ENCODE results near the gene ELK4.
A peak's percentile ranks its signal among the peaks of the same experiment; 100 is the strongest.

Gene ELK4

DNA sequence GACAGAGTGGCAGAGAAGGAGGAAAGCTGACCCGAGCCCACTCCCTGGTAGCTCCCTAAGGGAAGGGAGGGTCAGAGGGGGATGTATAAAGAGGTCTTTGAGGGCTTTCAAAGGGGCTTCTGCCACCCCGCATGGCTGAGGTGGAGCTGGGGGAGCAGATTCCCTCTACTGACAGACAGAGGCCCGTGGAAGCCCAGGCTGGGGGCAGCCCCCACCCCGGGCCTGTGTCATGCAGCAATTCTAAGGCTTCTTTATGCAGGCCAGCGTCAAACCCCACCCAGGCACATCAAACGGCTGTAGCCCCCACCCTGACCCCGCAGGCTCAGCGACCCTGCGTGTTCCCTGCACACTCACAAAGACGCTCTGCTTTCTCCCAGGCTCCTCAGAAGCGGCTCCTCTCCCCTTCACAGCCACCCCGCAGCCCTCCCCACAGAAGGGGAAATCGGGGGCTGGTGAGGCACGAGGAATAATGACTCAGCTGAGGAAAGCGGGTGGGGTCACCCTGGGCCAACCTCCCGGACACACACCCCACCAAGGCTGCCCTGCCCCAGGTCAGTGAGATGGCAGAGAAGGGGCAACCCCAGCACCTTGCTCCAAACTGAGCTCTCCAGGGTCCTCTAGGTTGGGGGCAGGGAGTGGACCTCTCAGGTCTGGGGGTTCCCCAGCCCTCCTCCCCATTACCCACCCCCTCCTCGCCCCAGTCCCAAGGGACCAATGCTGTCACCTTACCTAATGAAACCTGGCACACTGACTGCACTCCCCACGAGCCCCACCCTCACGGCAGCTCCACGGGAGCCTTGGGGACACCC, 37.7 kb upstream of the ELK4 start:
- H3K4me3 ChIP-seq (ENCODE audit: low read length): no peak overlapping the region
- DNase-seq (ENCODE audit: low read depth): no peak
- TF ChIP-seq, protein P1, sequence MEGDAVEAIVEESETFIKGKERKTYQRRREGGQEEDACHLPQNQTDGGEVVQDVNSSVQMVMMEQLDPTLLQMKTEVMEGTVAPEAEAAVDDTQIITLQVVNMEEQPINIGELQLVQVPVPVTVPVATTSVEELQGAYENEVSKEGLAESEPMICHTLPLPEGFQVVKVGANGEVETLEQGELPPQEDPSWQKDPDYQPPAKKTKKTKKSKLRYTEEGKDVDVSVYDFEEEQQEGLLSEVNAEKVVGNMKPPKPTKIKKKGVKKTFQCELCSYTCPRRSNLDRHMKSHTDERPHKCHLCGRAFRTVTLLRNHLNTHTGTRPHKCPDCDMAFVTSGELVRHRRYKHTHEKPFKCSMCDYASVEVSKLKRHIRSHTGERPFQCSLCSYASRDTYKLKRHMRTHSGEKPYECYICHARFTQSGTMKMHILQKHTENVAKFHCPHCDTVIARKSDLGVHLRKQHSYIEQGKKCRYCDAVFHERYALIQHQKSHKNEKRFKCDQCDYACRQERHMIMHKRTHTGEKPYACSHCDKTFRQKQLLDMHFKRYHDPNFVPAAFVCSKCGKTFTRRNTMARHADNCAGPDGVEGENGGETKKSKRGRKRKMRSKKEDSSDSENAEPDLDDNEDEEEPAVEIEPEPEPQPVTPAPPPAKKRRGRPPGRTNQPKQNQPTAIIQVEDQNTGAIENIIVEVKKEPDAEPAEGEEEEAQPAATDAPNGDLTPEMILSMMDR (conservative IDR thresholded peaks at IDR 0.05; ENCODE audit: low read depth, low read length): no peak

DNA sequence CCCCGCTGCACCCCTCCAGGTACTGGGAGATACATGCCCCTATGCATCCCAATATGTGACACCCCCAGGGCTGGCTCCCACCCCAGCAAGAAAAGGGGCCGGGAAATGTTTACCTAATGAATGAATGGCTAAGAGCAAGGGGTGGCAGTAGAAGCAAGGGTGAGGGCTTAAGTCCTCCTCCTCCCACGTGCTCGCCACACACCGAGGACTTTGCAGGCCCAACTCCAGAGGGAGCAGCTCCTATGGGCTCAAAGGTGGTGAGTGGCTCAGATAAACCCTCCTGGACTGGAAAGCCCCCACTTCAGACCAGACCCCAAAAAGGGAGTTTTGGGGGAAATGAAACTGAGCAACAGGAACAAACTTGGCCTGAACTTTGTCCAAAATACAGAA, 37.1 kb upstream of the ELK4 start:
- TF ChIP-seq, protein P1 (conservative IDR thresholded peaks at IDR 0.05; ENCODE audit: low read depth, low read length): peak; percentile 32
- no peak overlapping the region for H3K4me3 ChIP-seq (ENCODE audit: low read length)
- DNase-seq (ENCODE audit: low read depth): no peak

DNA sequence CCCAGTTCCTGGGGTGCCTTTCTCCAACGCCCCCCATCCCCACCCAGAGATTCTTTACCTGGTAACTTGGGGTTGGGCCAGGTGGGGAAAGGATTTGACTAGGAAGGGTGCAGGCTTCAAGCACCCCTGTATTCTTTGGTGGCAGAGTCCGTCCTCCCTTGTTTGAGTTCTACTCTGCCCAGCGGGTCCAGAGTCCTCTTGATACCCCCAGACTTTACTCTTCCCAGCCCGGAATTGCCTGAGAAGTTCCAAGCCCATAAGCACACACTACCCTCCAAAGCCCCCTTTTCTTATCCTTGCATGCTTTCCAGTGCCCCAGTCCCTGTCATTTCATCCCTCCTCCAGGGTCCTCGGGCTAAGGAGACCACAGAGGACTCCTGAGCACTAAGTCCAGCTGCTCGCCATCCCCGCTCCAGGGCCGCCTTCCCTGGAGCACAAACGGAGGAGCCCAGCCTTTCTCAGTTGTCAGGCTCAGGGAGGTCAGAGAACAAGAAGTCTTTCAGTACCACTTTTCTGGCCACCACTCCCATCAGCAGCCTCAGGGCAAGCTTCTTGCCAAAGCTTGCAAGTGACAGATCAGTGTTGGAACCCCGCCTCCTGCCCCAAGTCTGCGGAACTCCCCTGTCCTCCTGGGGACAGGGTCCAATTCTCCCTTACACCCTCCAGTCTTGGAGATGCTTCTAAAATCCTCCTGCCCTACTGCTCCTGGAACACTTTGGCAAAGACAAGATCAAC, 36.3 kb upstream of the ELK4 start:
- TF ChIP-seq, protein P1 (conservative IDR thresholded peaks at IDR 0.05; ENCODE audit: low read depth, low read length): no peak
- H3K4me3 ChIP-seq (ENCODE audit: low read length): no peak overlapping the region
- no peak for DNase-seq (ENCODE audit: low read depth)

DNA sequence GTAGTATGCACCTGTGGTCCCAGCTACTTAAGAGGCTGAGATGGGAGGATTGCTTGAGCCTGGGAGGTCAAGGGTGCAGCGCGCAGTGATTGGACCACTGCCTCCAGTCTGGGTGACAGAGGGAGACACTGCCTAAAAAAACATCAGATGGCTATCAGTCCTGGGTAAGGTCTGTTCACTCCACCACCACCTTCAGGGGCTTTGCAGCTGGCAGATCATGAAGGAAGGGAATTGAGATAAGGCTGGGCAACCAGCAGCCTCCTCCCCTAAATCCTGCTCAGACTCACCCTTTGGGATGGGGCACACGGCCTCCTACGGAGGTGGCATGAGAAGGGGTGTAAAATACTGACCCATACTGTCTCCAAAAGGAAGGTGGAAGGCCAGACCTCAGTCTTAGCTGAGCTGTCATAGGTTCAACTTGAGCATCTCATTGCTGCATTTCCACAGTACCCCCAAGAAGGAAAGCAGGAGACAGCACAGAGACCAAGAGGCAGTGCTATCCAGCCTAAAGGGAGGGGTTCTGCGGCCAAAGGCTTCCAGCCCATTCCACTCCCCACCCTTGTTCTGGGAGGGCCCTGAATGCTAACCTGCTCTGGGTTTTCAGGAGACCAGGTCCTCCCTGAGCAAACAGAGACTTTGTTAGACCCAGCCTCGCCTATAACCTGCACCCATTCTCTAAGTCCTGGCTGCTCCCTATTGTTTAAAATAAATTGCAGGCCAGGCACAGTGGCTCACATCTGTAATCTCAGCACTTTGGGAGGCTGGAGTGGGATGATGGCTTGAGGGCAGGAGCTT, 34.8 kb upstream of the ELK4 start:
- H3K4me3 ChIP-seq (ENCODE audit: low read length): no peak overlapping the region
- DNase-seq (ENCODE audit: low read depth): no peak
- TF ChIP-seq, protein P1 (conservative IDR thresholded peaks at IDR 0.05; ENCODE audit: low read depth, low read length): no peak

DNA sequence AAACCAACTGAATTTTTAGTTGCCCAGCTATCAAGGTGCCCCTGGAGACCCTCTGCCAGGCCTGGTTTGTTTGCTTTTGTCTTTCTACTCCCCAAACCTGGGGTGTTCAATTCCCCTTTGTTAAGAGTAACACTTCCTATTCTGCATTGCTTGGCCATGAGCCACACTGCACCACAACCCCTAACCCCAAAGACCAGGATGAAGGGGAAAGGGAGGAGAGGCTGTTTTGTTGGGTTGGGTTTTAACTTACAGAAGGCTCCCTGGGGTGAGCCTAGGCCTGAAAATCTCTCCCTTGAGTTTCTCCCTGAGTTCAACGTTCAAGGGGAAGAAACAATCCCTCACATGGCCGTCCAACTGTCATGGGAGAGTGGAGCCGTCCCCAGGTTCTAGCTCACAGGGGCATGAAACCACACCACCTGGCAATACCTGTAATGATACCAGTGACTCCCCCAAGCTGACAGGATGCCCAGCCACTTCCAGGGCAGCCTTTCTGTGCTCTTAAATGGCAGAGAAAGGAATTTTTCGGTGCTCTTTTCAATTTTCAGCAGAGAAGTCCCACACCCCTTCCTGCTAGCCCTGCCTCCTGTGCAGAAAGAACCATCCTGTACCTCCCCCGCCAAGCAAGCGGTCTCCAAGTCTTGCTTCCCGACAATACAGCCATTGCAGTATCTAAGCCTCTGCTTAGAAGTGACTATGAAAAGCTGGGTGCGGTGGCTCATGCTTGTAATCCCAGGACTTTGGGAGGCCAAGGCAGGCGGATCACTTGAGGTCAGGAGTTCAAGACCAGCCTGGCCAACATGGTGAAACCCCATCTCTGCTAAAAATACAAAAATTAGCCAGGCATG, 33.6 kb upstream of the ELK4 start:
- no peak overlapping the region for H3K4me3 ChIP-seq (ENCODE audit: low read length)
- DNase-seq (ENCODE audit: low read depth): no peak
- TF ChIP-seq, protein P1 (conservative IDR thresholded peaks at IDR 0.05; ENCODE audit: low read depth, low read length): no peak

DNA sequence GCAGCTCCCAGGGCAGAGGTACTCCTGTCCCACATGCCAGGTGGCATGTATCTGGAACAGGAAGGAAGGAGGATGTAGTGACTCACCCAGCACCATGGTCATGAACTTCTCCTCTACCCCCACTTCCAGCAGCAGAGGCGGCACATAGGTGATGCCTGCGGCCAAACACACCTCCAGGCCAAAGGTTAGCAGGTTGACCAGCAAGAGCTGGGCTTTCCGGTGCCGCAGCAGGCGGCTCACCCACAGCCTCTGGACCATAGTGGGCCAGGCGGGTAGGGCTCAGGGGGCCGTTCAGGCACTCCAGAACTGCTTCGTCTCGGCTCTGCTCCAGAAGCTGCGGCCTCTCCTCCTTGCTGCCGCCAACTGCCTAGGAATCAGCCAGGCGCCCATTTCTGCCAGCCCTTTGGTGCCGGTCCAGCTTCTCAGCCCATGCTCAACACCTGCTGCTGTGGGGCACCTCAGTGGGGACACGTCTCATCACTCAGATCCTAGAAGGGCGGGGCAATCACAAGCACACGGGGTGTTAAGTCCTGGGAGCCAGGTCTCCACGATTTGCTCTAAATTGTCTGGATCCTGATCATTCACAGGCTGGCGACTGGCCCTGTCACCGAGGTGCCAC, 32.7 kb upstream of the ELK4 start:
- TF ChIP-seq, protein P1 (conservative IDR thresholded peaks at IDR 0.05; ENCODE audit: low read depth, low read length): no peak
- DNase-seq (ENCODE audit: low read depth): no peak
- H3K4me3 ChIP-seq (ENCODE audit: low read length): no peak overlapping the region

All from retinal pigment epithelial cell (primary cell).